PC-9 (cell line): ENCODE data around the gene CUX1. TPM values are rescaled to one million over a fixed set of nuclear protein-coding genes. Genes with fewer than 3 reads are reported as not detected.

Experiments
- BruUV-seq: library from RNA; stranded (reverse); fragments of 400-500 nt; replicated peaks from 2 replicates; lab custom pipeline; 2021; lab: Mats Ljungman, UMichigan
- CTCF ChIA-PET: fragments of 300-600 bp; sonication (Branson Sonifier 250); formaldehyde crosslinking; loops from one replicate; lab custom pipeline; 2022; ENCODE audit warnings: antibody characterized with exemption; lab: Charles Lee
- POLR2A ChIA-PET: fragments of 300-600 bp; sonication (Branson Sonifier 250); formaldehyde crosslinking; loops from one replicate; lab custom pipeline; 2022; ENCODE audit warnings: antibody characterized with exemption; ENCODE audit not compliant: unreplicated experiment; lab: Charles Lee
- DNase-seq, 2 experiments: peaks; one replicate each; pipeline versions ENCODE4 v3.0.0 to v3.0.0-alpha.2; 2015 to 2022; ENCODE audit warnings: mixed read lengths in 1 of 2
- H2AFZ ChIP-seq: fragments of 200-600 bp; sonication (generic); 2 replicates; pipeline ENCODE4 v1.8.1; 2017; ENCODE audit warnings: antibody characterized with exemption
- H3F3A ChIP-seq: fragments of 200-600 bp; sonication (generic); 2 replicates; pipeline ENCODE4 v1.8.1; 2017; ENCODE audit warnings: antibody characterized with exemption, mild to moderate bottlenecking, low read depth; ENCODE audit not compliant: insufficient read depth
- H3K27ac ChIP-seq: fragments of 200-600 bp; sonication (generic); 2 replicates; pipeline ENCODE4 v1.6.1; 2016; ENCODE audit warnings: mixed run types
- H3K27me3 ChIP-seq: fragments of 200-600 bp; sonication (generic); 2 replicates; pipeline ENCODE4 v1.6.1; 2016; ENCODE audit warnings: low read depth, mixed run types; ENCODE audit not compliant: insufficient read depth
- H3K36me3 ChIP-seq: fragments of 200-600 bp; sonication (generic); 2 replicates; pipeline ENCODE4 v1.6.1; 2016; ENCODE audit warnings: low read depth, mixed run types
- H3K4me1 ChIP-seq: fragments of 200-600 bp; sonication (generic); replicated peaks from 2 replicates; pipeline ENCODE4 v1.6.1; 2016; ENCODE audit warnings: mixed run types; ENCODE audit not compliant: insufficient read depth
- H3K4me2 ChIP-seq: fragments of 200-600 bp; sonication (generic); 2 replicates; pipeline ENCODE4 v1.6.1; 2017; ENCODE audit warnings: mixed run types
- H3K4me3 ChIP-seq: fragments of 200-600 bp; sonication (generic); 2 replicates; pipeline ENCODE4 v1.6.1; 2016; ENCODE audit warnings: mixed run types
- H3K79me2 ChIP-seq: fragments of 200-600 bp; sonication (generic); 2 replicates; pipeline ENCODE4 v1.6.1; 2017; ENCODE audit warnings: low read depth, mixed run types
- H3K9me2 ChIP-seq: fragments of 200-600 bp; sonication (generic); 2 replicates; pipeline ENCODE4 v1.8.1; 2017; ENCODE audit warnings: mild to moderate bottlenecking; ENCODE audit not compliant: insufficient read depth
- H3K9me3 ChIP-seq: fragments of 200-600 bp; sonication (generic); 2 replicates; pipeline ENCODE4 v1.8.1; 2016; ENCODE audit warnings: low read depth; ENCODE audit not compliant: insufficient read depth
- H4K20me1 ChIP-seq: fragments of 200-600 bp; sonication (generic); 2 replicates; pipeline ENCODE4 v1.8.1; 2017; ENCODE audit not compliant: insufficient read depth
- CTCF ChIP-seq: fragments of 200-600 bp; sonication (generic); conservative IDR thresholded peaks from 2 replicates; pipeline ENCODE4 v1.6.1; 2017; ENCODE audit warnings: mixed run types, antibody characterized with exemption, mild to moderate bottlenecking, moderate library complexity
- EZH2 ChIP-seq: fragments of 200-600 bp; sonication (generic); IDR thresholded peaks from 2 replicates; pipeline ENCODE4 v1.8.0; 2017; ENCODE audit warnings: antibody characterized with exemption, low read depth
- intact Hi-C: fragments of 100-400 bp; cut with micrococcal nuclease; formaldehyde crosslinking; loops from one replicate; pipeline ENCODE4 v1.10.0; 2022; ENCODE audit not compliant: unreplicated experiment
- total RNA-seq: library from RNA; stranded (reverse); gene quantifications from 2 replicates; pipeline ENCODE4 v1.2.3, GENCODE V29; 2021

Gene CUX1
- total RNA-seq, 1 experiment from 2014 or later = 83.3 TPM

GRCh38 chr7:101898106-101898505 is 80.7 kb downstream of the CUX1 start:
- no peak overlapping the region for H3K4me2 ChIP-seq
- no peak for DNase-seq
- CTCF ChIA-PET = no interaction called here
- H3K27me3 ChIP-seq = no peaks in the 10 kb centered on the region
- no peaks in the 10 kb centered on the region for H3K4me1 ChIP-seq
- no peak overlapping the region for H3K27ac ChIP-seq
- no peaks in the 10 kb centered on the region; the same call in 1 of the 2 replicates for H4K20me1 ChIP-seq
- no peaks in the 10 kb centered on the region for H3F3A ChIP-seq
- TF ChIP-seq CTCF (no peak), EZH2 (no peak)
- H3K9me3 ChIP-seq = no peaks in the 10 kb centered on the region
- intact Hi-C loops = no loop called here
- H2AFZ ChIP-seq = no peak overlapping the region
- H3K4me3 ChIP-seq = no peak overlapping the region
- no peaks in the 10 kb centered on the region for H3K36me3 ChIP-seq
- POLR2A ChIA-PET = no interaction called here
- peaks cover 11% of the 10 kb centered on the region; the same call in 1 of the 2 replicates for H3K79me2 ChIP-seq
- H3K9me2 ChIP-seq = no peaks in the 10 kb centered on the region
- no TSS peak for BruUV-seq

- Histone ChIP-seq H3K79me2 (0 out of 2 replicates have a peak, but pooled peaks cover 3% of the 10 kb centered on the region), H2AFZ (no peak overlapping the region), H3K27ac (no peak overlapping the region), H3K27me3 (no peaks in the 10 kb centered on the region), H3K4me1 (no peaks in the 10 kb centered on the region), H3F3A (no peaks in the 10 kb centered on the region), H3K9me2 (no peaks in the 10 kb centered on the region), H4K20me1 (no peaks in the 10 kb centered on the region; the same call in 1 of the 2 replicates), H3K36me3 (no peaks in the 10 kb centered on the region), H3K9me3 (no peaks in the 10 kb centered on the region), H3K4me3 (no peak overlapping the region), H3K4me2 (no peak overlapping the region)
- BruUV-seq = no TSS peak
- intact Hi-C loops = no loop called here
- DNase-seq = no peak
- POLR2A ChIA-PET = no interaction called here
- CTCF ChIA-PET = no interaction called here
- TF ChIP-seq EZH2 (no peak), CTCF (no peak)
Measured at GRCh38 chr7:101899616-101900015, 82.2 kb downstream of the CUX1 start.

GRCh38 chr7:101900103-101900502 is 82.7 kb downstream of the CUX1 start:
- Histone ChIP-seq H2AFZ (no peak overlapping the region), H4K20me1 (no peaks in the 10 kb centered on the region; the same call in 1 of the 2 replicates), H3K27ac (no peak overlapping the region), H3K4me1 (no peaks in the 10 kb centered on the region), H3K36me3 (no peaks in the 10 kb centered on the region), H3K4me3 (no peak overlapping the region), H3F3A (no peaks in the 10 kb centered on the region), H3K79me2 (0 out of 2 replicates have a peak, but pooled peaks cover 3% of the 10 kb centered on the region), H3K27me3 (no peaks in the 10 kb centered on the region), H3K4me2 (no peak overlapping the region), H3K9me2 (no peaks in the 10 kb centered on the region), H3K9me3 (no peaks in the 10 kb centered on the region)
- ChIA-PET POLR2A (interaction anchor here (0.6 to 0.7 kb wide), 2 partner anchors 40 to 247 kb away, joined by 3 to 4 read pairs; no protein-coding TSS in a partner anchor), CTCF (interaction anchor here (0.6 kb wide), 1 partner anchor 357 kb away, joined by 5 read pairs; no protein-coding TSS in a partner anchor)
- DNase-seq = no peak
- BruUV-seq = no TSS peak
- intact Hi-C loops = no loop called here
- TF ChIP-seq EZH2 (no peak), CTCF (no peak)
